Thoracic aorta (tissue), 2 donors: ENCODE results near the gene TAF8. TPM values are rescaled to one million over a fixed set of nuclear protein-coding genes. Genes with fewer than 3 reads are reported as not detected.

Source experiments
- ATAC-seq: fragments of 150-250 bp; one replicate; pipeline ENCODE4 v1.8.0; 2017; ENCODE audit warnings: low read depth; ENCODE audit not compliant: insufficient number of reproducible peaks, low FRiP score
- DNase-seq: peaks from one replicate; pipeline ENCODE4 v3.0.0-alpha.2; 2020; ENCODE audit warnings: low spot score
- H3K27ac ChIP-seq, 2 donors: fragments of 200-600 bp; sonication (generic); 1 replicate in 1 of 2; 2 replicates in 1 of 2; pipeline ENCODE4 v1.5.1; 2016; ENCODE audit warnings: mild to moderate bottlenecking in 2 of 2, moderate library complexity in 2 of 2
- H3K27me3 ChIP-seq: fragments of 200-600 bp; sonication (generic); replicated peaks from 2 replicates; pipeline ENCODE4 v1.6.0; 2016; ENCODE audit warnings: mild to moderate bottlenecking; ENCODE audit not compliant: insufficient read depth
- H3K36me3 ChIP-seq: fragments of 200-600 bp; sonication (generic); one replicate; pipeline ENCODE4 v1.5.1; 2016
- H3K4me1 ChIP-seq, 2 donors: fragments of 200-600 bp; sonication (generic); 1 replicate in 1 of 2; 2 replicates in 1 of 2; pipeline versions ENCODE4 v1.5.1 to v1.6.0; 2016; ENCODE audit warnings: low read depth in 2 of 2, mild to moderate bottlenecking in 1 of 2; ENCODE audit not compliant: control insufficient read depth in 1 of 2
- H3K4me3 ChIP-seq: fragments of 200-600 bp; sonication (generic); 2 replicates; pipeline ENCODE4 v1.5.1; 2016; ENCODE audit warnings: mild to moderate bottlenecking
- H3K9me3 ChIP-seq: fragments of 200-600 bp; sonication (generic); 2 replicates; pipeline ENCODE4 v1.5.1; 2016
- CTCF ChIP-seq: fragments of 200-600 bp; sonication (generic); IDR thresholded peaks from one replicate; pipeline ENCODE4 v1.5.1; 2019; ENCODE audit warnings: antibody characterized with exemption
- total RNA-seq, 2 donors: library from RNA; depleted of rRNA; stranded (reverse); fragments of >200 nt; gene quantifications; one replicate each; pipeline versions ENCODE4 v1.1.0 to v1.2.3, GENCODE V29; 2016

Gene TAF8
- total RNA-seq, 2 donors from 2014 or later, result 24.5 to 40.8 TPM

GRCh38 chr6:42075159-42075838, 25.0 kb downstream of the TAF8 start:
- peaks cover 24% of the 10 kb centered on the region for H3K36me3 ChIP-seq
- no peak overlapping the region for H3K4me3 ChIP-seq
- H3K4me1 ChIP-seq, result no peaks in the 10 kb centered on the region
- ATAC-seq (no peak), DNase-seq (no peak)
- no peaks in the 10 kb centered on the region for H3K27me3 ChIP-seq
- no peak overlapping the region for H3K27ac ChIP-seq
- TF ChIP-seq CTCF, result peak; percentile 57
- H3K9me3 ChIP-seq, result no peaks in the 10 kb centered on the region

DNA sequence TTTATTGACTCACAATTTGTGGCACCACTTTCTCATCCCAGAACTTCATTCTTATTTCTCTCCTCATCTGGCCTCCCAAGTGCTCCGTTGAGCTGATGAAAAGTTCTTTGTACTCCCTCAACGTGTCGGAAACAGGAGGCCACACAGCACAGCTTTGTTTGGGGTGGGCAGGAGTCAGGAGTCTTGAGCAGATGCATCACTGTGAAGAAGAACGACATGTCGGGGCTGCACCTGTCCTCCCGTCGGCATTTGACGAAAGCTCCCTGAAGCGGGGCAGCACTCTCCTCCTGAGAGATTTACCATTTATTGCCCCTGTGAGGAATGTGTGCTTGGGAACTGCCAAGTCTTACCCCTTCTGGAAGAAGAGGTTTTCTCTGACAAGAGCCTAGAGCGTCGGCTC, 28.1 kb downstream of the TAF8 start:
- H3K9me3 ChIP-seq, result no peaks in the 10 kb centered on the region
- no peak overlapping the region for H3K27ac ChIP-seq
- DNase-seq (no peak), ATAC-seq (no peak)
- no peaks in the 10 kb centered on the region for H3K27me3 ChIP-seq
- H3K4me1 ChIP-seq, result no peaks in the 10 kb centered on the region
- no peak overlapping the region for H3K4me3 ChIP-seq
- peaks cover 17% of the 10 kb centered on the region for H3K36me3 ChIP-seq
- TF ChIP-seq CTCF, result no peak

- Histone ChIP-seq H3K27ac (no peak overlapping the region), H3K4me3 (no peak overlapping the region), H3K4me1 (no peaks in the 10 kb centered on the region), H3K27me3 (no peaks in the 10 kb centered on the region), H3K9me3 (no peaks in the 10 kb centered on the region), H3K36me3 (peaks cover 17% of the 10 kb centered on the region)
- ATAC-seq (no peak), DNase-seq (no peak)
- no peak for TF ChIP-seq CTCF
These were observed 29.7 kb downstream of the TAF8 start for GRCh38 chr6:42079941-42080464.

GRCh38 chr6:42083530-42083929, 33.2 kb downstream of the TAF8 start:
- no peak for ATAC-seq
- no peaks in the 10 kb centered on the region for H3K9me3 ChIP-seq
- no peaks in the 10 kb centered on the region for H3K27me3 ChIP-seq
- no peak overlapping the region for H3K27ac ChIP-seq
- H3K36me3 ChIP-seq, result peaks cover 4% of the 10 kb centered on the region
- TF ChIP-seq CTCF, result no peak
- H3K4me3 ChIP-seq, result no peak overlapping the region
- no peaks in the 10 kb centered on the region for H3K4me1 ChIP-seq
- DNase-seq, result no peak

GRCh38 chr6:42084889-42085288, 34.6 kb downstream of the TAF8 start:
- H3K27ac ChIP-seq, result no peak overlapping the region
- no peaks in the 10 kb centered on the region for H3K27me3 ChIP-seq
- H3K9me3 ChIP-seq, result no peaks in the 10 kb centered on the region
- ATAC-seq (no peak), DNase-seq (no peak)
- H3K4me1 ChIP-seq, result no peaks in the 10 kb centered on the region
- H3K36me3 ChIP-seq, result peaks cover 1% of the 10 kb centered on the region
- TF ChIP-seq CTCF, result no peak
- no peak overlapping the region for H3K4me3 ChIP-seq
